ENCODE data around the gene CYP2U1.
"Not testable (repeated sequence)": the region's sequence is repeated elsewhere in the genome, so short reads cannot be mapped to it uniquely, and the experiment has no call there.

CYP2U1 gene

DNA sequence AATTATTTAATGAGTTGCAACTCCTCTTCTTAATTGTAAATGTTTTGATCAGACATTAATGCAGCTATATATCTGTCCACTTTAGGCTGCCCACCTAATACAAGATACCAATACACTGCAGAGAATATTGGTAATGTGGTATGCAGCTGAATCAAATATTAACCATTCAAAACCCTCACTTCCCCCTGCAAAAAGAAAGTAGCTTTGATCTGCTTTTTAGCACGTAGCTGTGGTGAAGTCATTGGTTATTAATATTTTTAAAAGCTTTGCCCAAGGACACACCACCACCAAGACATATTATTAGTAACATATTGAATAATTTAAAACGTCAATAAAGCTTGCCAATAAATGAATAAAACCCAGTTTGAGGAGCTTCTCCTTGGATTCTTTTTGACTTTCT lies 28.6 kb upstream of the CYP2U1 start:
- ChIA-PET POLR2A (no interaction called here), CTCF (interaction anchor here (0.7 to 2.8 kb wide), 4 partner anchors 10 to 168 kb away, joined by 3 to 13 read pairs (median 4); no protein-coding TSS in a partner anchor)
- DNase-seq, result no peak
- 80% methylated on average over 1 of the region's 2 CpGs for WGBS (ENCODE audit: insufficient coverage)
- no peaks in the 10 kb centered on the region for H3K36me3 ChIP-seq (ENCODE audit: control insufficient read depth in 4 of 4, insufficient read depth in 4 of 4, low read length in 3 of 4)
- no peaks in the 10 kb centered on the region for H3K4me1 ChIP-seq (ENCODE audit: control extremely low read depth in 1 of 4, control insufficient read depth in 4 of 4, insufficient read depth in 4 of 4, low read length in 3 of 4)
- H3K27ac ChIP-seq (ENCODE audit: insufficient read depth in 1 of 2, low read depth in 1 of 2, low read length in 2 of 2, poor library complexity in 1 of 2, severe bottlenecking in 2 of 2), result no peak overlapping the region
- H3K27me3 ChIP-seq (replicated peaks in 2 of 5; ENCODE audit: control insufficient read depth in 4 of 5, insufficient read depth in 5 of 5, low read length in 4 of 5), result no peaks in the 10 kb centered on the region
- no peak overlapping the region for H3K4me3 ChIP-seq (ENCODE audit: control insufficient read depth in 1 of 7, extremely low read depth in 1 of 7, insufficient read depth in 4 of 7, low read depth in 2 of 7, low read length in 6 of 7)
- no peaks in the 10 kb centered on the region for H3K9me3 ChIP-seq (ENCODE audit: control extremely low read depth in 1 of 5, control insufficient read depth in 4 of 5, insufficient read depth in 2 of 5, low read depth in 1 of 5, low read length in 4 of 5)

- DNase-seq; H3K4me3 ChIP-seq (ENCODE audit: control insufficient read depth in 1 of 7, extremely low read depth in 1 of 7, insufficient read depth in 4 of 7, low read depth in 2 of 7, low read length in 6 of 7); H3K27me3 ChIP-seq (replicated peaks in 2 of 5; ENCODE audit: control insufficient read depth in 4 of 5, insufficient read depth in 5 of 5, low read length in 4 of 5); H3K36me3 ChIP-seq (ENCODE audit: control insufficient read depth in 4 of 4, insufficient read depth in 4 of 4, low read length in 3 of 4); H3K9me3 ChIP-seq (ENCODE audit: control extremely low read depth in 1 of 5, control insufficient read depth in 4 of 5, insufficient read depth in 2 of 5, low read depth in 1 of 5, low read length in 4 of 5); POLR2A ChIA-PET; H3K4me1 ChIP-seq (ENCODE audit: control extremely low read depth in 1 of 4, control insufficient read depth in 4 of 4, insufficient read depth in 4 of 4, low read length in 3 of 4); H3K27ac ChIP-seq (ENCODE audit: insufficient read depth in 1 of 2, low read depth in 1 of 2, low read length in 2 of 2, poor library complexity in 1 of 2, severe bottlenecking in 2 of 2): not testable (repeated sequence)
- 87% methylated on average over 3 of the region's 3 CpGs for WGBS (ENCODE audit: insufficient coverage)
- CTCF ChIA-PET, result interaction anchor here (1.2 to 2.8 kb wide), 2 partner anchors 12 to 147 kb away, joined by 3 to 13 read pairs; no protein-coding TSS in a partner anchor
Measured at GRCh38 chr4:107905082-107905481, 26.3 kb upstream of the CYP2U1 start.

DNA sequence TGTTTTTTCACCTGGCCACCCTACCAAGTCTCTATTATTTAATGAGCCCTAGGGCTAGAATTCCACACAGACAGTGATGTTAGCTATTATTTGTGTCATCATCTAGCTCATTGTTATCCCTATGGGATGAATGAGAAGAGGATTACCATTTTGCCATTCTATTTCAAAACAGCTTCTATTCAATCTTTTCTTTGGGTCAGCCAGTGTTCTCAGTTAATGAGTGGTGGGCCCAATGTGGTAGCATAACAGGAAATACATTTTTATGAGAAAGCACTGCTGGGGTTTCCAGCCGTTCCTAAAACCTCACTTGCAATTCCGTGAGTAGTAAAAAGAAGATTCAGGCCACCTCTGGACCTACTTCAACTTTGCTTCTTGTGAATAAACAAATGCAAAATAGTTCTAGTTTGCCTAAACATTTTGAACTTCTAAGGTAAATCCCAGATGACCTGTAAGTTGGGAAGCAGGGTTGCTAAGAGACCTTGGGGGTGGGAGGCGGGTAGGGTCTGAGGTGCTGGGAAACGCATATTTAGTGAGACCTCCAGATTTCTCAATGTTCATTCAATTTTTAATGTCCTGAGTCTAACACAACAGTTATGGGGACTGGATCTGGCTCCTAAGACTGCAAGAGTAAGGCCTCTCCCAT lies 24.8 kb upstream of the CYP2U1 start:
- Histone ChIP-seq H3K27ac (ENCODE audit: insufficient read depth in 1 of 2, low read depth in 1 of 2, low read length in 2 of 2, poor library complexity in 1 of 2, severe bottlenecking in 2 of 2) (no peak overlapping the region), H3K9me3 (ENCODE audit: control extremely low read depth in 1 of 5, control insufficient read depth in 4 of 5, insufficient read depth in 2 of 5, low read depth in 1 of 5, low read length in 4 of 5) (no peaks in the 10 kb centered on the region), H3K4me1 (ENCODE audit: control extremely low read depth in 1 of 4, control insufficient read depth in 4 of 4, insufficient read depth in 4 of 4, low read length in 3 of 4) (no peaks in the 10 kb centered on the region), H3K4me3 (ENCODE audit: control insufficient read depth in 1 of 7, extremely low read depth in 1 of 7, insufficient read depth in 4 of 7, low read depth in 2 of 7, low read length in 6 of 7) (no peak overlapping the region), H3K36me3 (ENCODE audit: control insufficient read depth in 4 of 4, insufficient read depth in 4 of 4, low read length in 3 of 4) (no peaks in the 10 kb centered on the region), H3K27me3 (replicated peaks in 2 of 5; ENCODE audit: control insufficient read depth in 4 of 5, insufficient read depth in 5 of 5, low read length in 4 of 5) (no peaks in the 10 kb centered on the region)
- WGBS (ENCODE audit: insufficient coverage), result 94% methylated on average over 3 of the region's 4 CpGs
- no peak for DNase-seq
- POLR2A ChIA-PET, result no interaction called here
- CTCF ChIA-PET, result interaction anchor here (0.7 kb wide), 1 partner anchor 137 kb away, joined by 3 read pairs; no protein-coding TSS in a partner anchor

GRCh38 chr4:107908377-107908776 lies 23.0 kb upstream of the CYP2U1 start:
- CTCF ChIA-PET, result interaction anchor here (1.1 to 3.4 kb wide), 2 partner anchors 63 to 149 kb away, joined by 3 to 20 read pairs; no protein-coding TSS in a partner anchor
- no peaks in the 10 kb centered on the region for H3K36me3 ChIP-seq (ENCODE audit: control insufficient read depth in 4 of 4, insufficient read depth in 4 of 4, low read length in 3 of 4)
- WGBS (ENCODE audit: insufficient coverage), result 100% methylated on average over 7 of the region's 7 CpGs

DNA sequence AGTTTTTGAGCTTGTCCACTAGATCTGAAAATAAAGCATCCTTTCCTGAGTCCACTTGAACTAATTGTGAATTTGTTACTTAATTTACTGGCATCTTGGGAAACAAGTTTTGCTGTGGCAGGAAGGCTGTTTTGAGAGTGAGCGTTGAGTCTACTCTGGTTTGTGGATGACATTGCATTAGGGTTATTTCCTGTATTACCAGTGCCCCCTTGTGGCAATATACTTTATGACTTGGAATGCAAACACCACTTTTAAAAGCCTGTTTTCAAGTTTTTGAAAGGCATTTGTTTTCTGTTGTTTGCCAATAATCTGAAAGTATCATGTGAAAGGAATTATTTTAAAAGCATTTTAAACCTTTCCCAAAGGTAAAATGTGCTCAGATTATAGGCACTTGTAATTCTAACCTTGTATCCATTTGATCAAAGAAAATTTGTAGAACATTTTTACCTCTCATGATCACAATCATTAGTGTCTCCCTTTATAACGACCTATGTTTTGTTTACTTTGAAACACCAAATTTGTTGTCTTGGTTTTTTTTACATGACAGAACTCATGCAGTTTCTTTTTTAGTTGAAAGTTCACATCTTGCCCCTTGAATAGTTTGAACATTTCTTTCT lies 18.0 kb upstream of the CYP2U1 start:
- CTCF ChIA-PET, result interaction anchor here (0.7 to 1.3 kb wide), 13 partner anchors 8 to 178 kb away, joined by 3 to 24 read pairs (median 3); no protein-coding TSS in a partner anchor
- Histone ChIP-seq H3K4me3 (ENCODE audit: control insufficient read depth in 1 of 7, extremely low read depth in 1 of 7, insufficient read depth in 4 of 7, low read depth in 2 of 7, low read length in 6 of 7) (no peak overlapping the region), H3K4me1 (ENCODE audit: control extremely low read depth in 1 of 4, control insufficient read depth in 4 of 4, insufficient read depth in 4 of 4, low read length in 3 of 4) (peaks cover 0 to 3% (median 0%) of the 10 kb centered on the region in 4 experiments), H3K27ac (ENCODE audit: insufficient read depth in 1 of 2, low read depth in 1 of 2, low read length in 2 of 2, poor library complexity in 1 of 2, severe bottlenecking in 2 of 2) (no peak overlapping the region), H3K9me3 (ENCODE audit: control extremely low read depth in 1 of 5, control insufficient read depth in 4 of 5, insufficient read depth in 2 of 5, low read depth in 1 of 5, low read length in 4 of 5) (no peaks in the 10 kb centered on the region), H3K27me3 (replicated peaks in 2 of 5; ENCODE audit: control insufficient read depth in 4 of 5, insufficient read depth in 5 of 5, low read length in 4 of 5) (no peaks in the 10 kb centered on the region), H3K36me3 (ENCODE audit: control insufficient read depth in 4 of 4, insufficient read depth in 4 of 4, low read length in 3 of 4) (no peaks in the 10 kb centered on the region)
- DNase-seq, result peak; percentile 74 to 87 (median 82)
- POLR2A ChIA-PET, result no interaction called here
- WGBS (ENCODE audit: insufficient coverage), result no CpG with 5 or more reads among the region's 2 CpGs

More at GRCh38 chr4:107908377-107908776, 23.0 kb upstream of the CYP2U1 start:
- Histone ChIP-seq H3K4me1 (ENCODE audit: control extremely low read depth in 1 of 4, control insufficient read depth in 4 of 4, insufficient read depth in 4 of 4, low read length in 3 of 4) (peaks cover 0 to 3% (median 0%) of the 10 kb centered on the region in 4 experiments), H3K27ac (ENCODE audit: insufficient read depth in 1 of 2, low read depth in 1 of 2, low read length in 2 of 2, poor library complexity in 1 of 2, severe bottlenecking in 2 of 2) (no peak overlapping the region), H3K9me3 (ENCODE audit: control extremely low read depth in 1 of 5, control insufficient read depth in 4 of 5, insufficient read depth in 2 of 5, low read depth in 1 of 5, low read length in 4 of 5) (no peaks in the 10 kb centered on the region), H3K4me3 (ENCODE audit: control insufficient read depth in 1 of 7, extremely low read depth in 1 of 7, insufficient read depth in 4 of 7, low read depth in 2 of 7, low read length in 6 of 7) (no peak overlapping the region), H3K27me3 (replicated peaks in 2 of 5; ENCODE audit: control insufficient read depth in 4 of 5, insufficient read depth in 5 of 5, low read length in 4 of 5) (no peaks in the 10 kb centered on the region)
- POLR2A ChIA-PET, result no interaction called here
- DNase-seq, result no peak

GRCh38 chr4:107915220-107915619 lies 16.1 kb upstream of the CYP2U1 start:
- no peak for DNase-seq
- Histone ChIP-seq H3K36me3 (ENCODE audit: control insufficient read depth in 4 of 4, insufficient read depth in 4 of 4, low read length in 3 of 4) (no peaks in the 10 kb centered on the region), H3K4me1 (ENCODE audit: control extremely low read depth in 1 of 4, control insufficient read depth in 4 of 4, insufficient read depth in 4 of 4, low read length in 3 of 4) (peaks cover 0 to 3% (median 0%) of the 10 kb centered on the region in 4 experiments), H3K27ac (ENCODE audit: insufficient read depth in 1 of 2, low read depth in 1 of 2, low read length in 2 of 2, poor library complexity in 1 of 2, severe bottlenecking in 2 of 2) (no peak overlapping the region), H3K4me3 (ENCODE audit: control insufficient read depth in 1 of 7, extremely low read depth in 1 of 7, insufficient read depth in 4 of 7, low read depth in 2 of 7, low read length in 6 of 7) (no peak overlapping the region), H3K27me3 (replicated peaks in 2 of 5; ENCODE audit: control insufficient read depth in 4 of 5, insufficient read depth in 5 of 5, low read length in 4 of 5) (no peaks in the 10 kb centered on the region), H3K9me3 (ENCODE audit: control extremely low read depth in 1 of 5, control insufficient read depth in 4 of 5, insufficient read depth in 2 of 5, low read depth in 1 of 5, low read length in 4 of 5) (peaks cover 0 to 9% (median 3%) of the 10 kb centered on the region in 5 experiments)
- ChIA-PET POLR2A (no interaction called here), CTCF (interaction anchor here (2.0 kb wide), 1 partner anchor 156 kb away, joined by 9 read pairs; no protein-coding TSS in a partner anchor)
- WGBS (ENCODE audit: insufficient coverage), result 100% methylated on average over 1 of the region's 1 CpG

GRCh38 chr4:107916623-107917022 lies 14.7 kb upstream of the CYP2U1 start:
- POLR2A ChIA-PET, result no interaction called here
- Histone ChIP-seq H3K36me3 (ENCODE audit: control insufficient read depth in 4 of 4, insufficient read depth in 4 of 4, low read length in 3 of 4) (no peaks in the 10 kb centered on the region), H3K9me3 (ENCODE audit: control extremely low read depth in 1 of 5, control insufficient read depth in 4 of 5, insufficient read depth in 2 of 5, low read depth in 1 of 5, low read length in 4 of 5) (peaks cover 0 to 17% (median 3%) of the 10 kb centered on the region in 5 experiments), H3K27ac (ENCODE audit: insufficient read depth in 1 of 2, low read depth in 1 of 2, low read length in 2 of 2, poor library complexity in 1 of 2, severe bottlenecking in 2 of 2) (no peak overlapping the region), H3K4me1 (ENCODE audit: control extremely low read depth in 1 of 4, control insufficient read depth in 4 of 4, insufficient read depth in 4 of 4, low read length in 3 of 4) (peaks cover 0 to 3% (median 0%) of the 10 kb centered on the region in 4 experiments), H3K4me3 (ENCODE audit: control insufficient read depth in 1 of 7, extremely low read depth in 1 of 7, insufficient read depth in 4 of 7, low read depth in 2 of 7, low read length in 6 of 7) (no peak overlapping the region), H3K27me3 (replicated peaks in 2 of 5; ENCODE audit: control insufficient read depth in 4 of 5, insufficient read depth in 5 of 5, low read length in 4 of 5) (no peaks in the 10 kb centered on the region)
- DNase-seq, result no peak
- CTCF ChIA-PET, result interaction anchor here (1.0 to 1.2 kb wide), 2 partner anchors 158 to 161 kb away, joined by 3 read pairs; no protein-coding TSS in a partner anchor

All from common myeloid progenitor, CD34-positive (primary cell).